ENCODE measurements around the gene FBXL15.

Gene FBXL15

GRCh38 chr10:102411341-102412255 lies 9.0 kb upstream of the FBXL15 start:
- DNase-seq (ENCODE audit: low read depth, low spot score) = no peak

- DNase-seq (ENCODE audit: low read depth, low spot score) = no peak
These were observed 8.3 kb upstream of the FBXL15 start for GRCh38 chr10:102412293-102412692.

GRCh38 chr10:102413053-102413705 lies 7.5 kb upstream of the FBXL15 start:
- DNase-seq (ENCODE audit: low read depth, low spot score) = no peak

- no peak for DNase-seq (ENCODE audit: low read depth, low spot score)
These were observed 6.7 kb upstream of the FBXL15 start for GRCh38 chr10:102413806-102414561.

GRCh38 chr10:102414749-102415148 lies 5.9 kb upstream of the FBXL15 start:
- DNase-seq (ENCODE audit: low read depth, low spot score) = no peak

- DNase-seq (ENCODE audit: low read depth, low spot score) = no peak
These were observed 4.4 kb upstream of the FBXL15 start for GRCh38 chr10:102416283-102416682.

GRCh38 chr10:102416695-102417094 lies 3.9 kb upstream of the FBXL15 start:
- DNase-seq (ENCODE audit: low read depth, low spot score) = no peak

- no peak for DNase-seq (ENCODE audit: low read depth, low spot score)
These were observed 1.9 kb upstream of the FBXL15 start, which contains the start of gene PSD for GRCh38 chr10:102418622-102419268. PSD (minus strand) TSS chr10:102418785; CDS start chr10:102417038, 1,747 bp downstream.

- DNase-seq (ENCODE audit: low read depth, low spot score) = no peak
These were observed 1.1 kb upstream of the FBXL15 start for GRCh38 chr10:102419269-102420180.

GRCh38 chr10:102420181-102420713 lies 389 bp upstream of the FBXL15 start:
- no peak for DNase-seq (ENCODE audit: low read depth, low spot score)

GRCh38 chr10:102421507-102421756 lies 796 bp downstream of the FBXL15 start:
- no peak for DNase-seq (ENCODE audit: low read depth, low spot score)

GRCh38 chr10:102421757-102422512 lies 1.3 kb downstream of the FBXL15 start:
- DNase-seq (ENCODE audit: low read depth, low spot score) = no peak

- DNase-seq (ENCODE audit: low read depth, low spot score) = no peak
These were observed 2.0 kb downstream of the FBXL15 start for GRCh38 chr10:102422545-102423129.

GRCh38 chr10:102423372-102423968 lies 2.8 kb downstream of the FBXL15 start:
- DNase-seq (ENCODE audit: low read depth, low spot score) = no peak

- DNase-seq (ENCODE audit: low read depth, low spot score) = no peak
These were observed 3.5 kb downstream of the FBXL15 start for GRCh38 chr10:102424145-102424544.

- DNase-seq (ENCODE audit: low read depth, low spot score) = no peak
These were observed 4.3 kb downstream of the FBXL15 start for GRCh38 chr10:102424916-102425315.

GRCh38 chr10:102425444-102425843 lies 4.8 kb downstream of the FBXL15 start:
- DNase-seq (ENCODE audit: low read depth, low spot score) = no peak

- DNase-seq (ENCODE audit: low read depth, low spot score) = no peak
These were observed 6.2 kb downstream of the FBXL15 start for GRCh38 chr10:102426803-102427287.

- no peak for DNase-seq (ENCODE audit: low read depth, low spot score)
These were observed 8.8 kb downstream of the FBXL15 start for GRCh38 chr10:102429468-102429867.
